ENCODE measurements around the gene PKDREJ. TPM values are rescaled to one million over a fixed set of nuclear protein-coding genes. Genes with fewer than 3 reads are reported as not detected.

The PKDREJ gene
- total RNA-seq, 1 experiment from 2014 or later, result not detected

DNA sequence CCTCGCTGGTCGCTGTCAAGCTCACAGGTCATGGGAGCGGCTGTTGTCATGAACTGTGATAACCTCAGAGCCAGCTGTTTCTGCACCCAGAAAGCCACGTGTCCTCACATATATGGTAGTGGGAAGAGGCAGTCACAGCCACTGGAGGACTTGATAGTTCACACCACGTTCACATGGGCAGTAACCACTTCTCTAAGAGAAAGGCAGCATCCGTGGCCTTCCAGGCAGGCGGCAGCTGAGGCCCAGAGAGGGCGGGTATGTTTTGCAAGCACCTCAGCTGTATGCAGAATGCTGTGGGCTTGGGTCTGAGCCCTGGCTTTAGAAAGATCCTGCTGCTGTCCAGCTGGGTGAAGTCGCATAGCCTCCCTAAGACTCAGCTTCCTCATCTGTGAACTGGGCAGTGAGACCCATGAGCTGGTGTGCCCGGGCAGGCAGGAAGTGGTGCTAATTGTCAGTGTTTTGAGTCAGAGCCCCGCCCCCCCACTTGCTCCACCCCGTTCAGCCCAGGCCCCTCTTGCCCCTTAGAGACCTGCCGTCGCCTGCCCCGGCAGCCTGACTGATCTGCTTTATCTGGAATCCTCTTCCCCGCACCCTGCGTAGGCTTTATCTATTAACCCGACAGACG, 18.0 kb upstream of the PKDREJ start:
- no TSS peak for BruUV-seq (replicated peaks)
- ChIA-PET RAD21 (ENCODE audit: low non-redundant PET in 1 of 2, low total read pairs in 2 of 2, uncharacterized antibody in 2 of 2, unreplicated experiment in 2 of 2) (no interaction called here), POLR2A (no interaction called here), CTCF (no interaction called here)
- H3K4me1 ChIP-seq (ENCODE audit: control insufficient read depth in 1 of 2, insufficient read depth in 2 of 2, low read length in 2 of 2), result no peaks in the 10 kb centered on the region
- no peaks in the 10 kb centered on the region for H3K9me2 ChIP-seq (ENCODE audit: insufficient read depth)
- no peak overlapping the region for H2AFZ ChIP-seq (ENCODE audit: low read depth, low read length, poor library complexity, severe bottlenecking)
- H3K9me3 ChIP-seq (ENCODE audit: control insufficient read depth in 1 of 2, insufficient read depth in 1 of 2, low read depth in 1 of 2, low read length in 2 of 2), result no peaks in the 10 kb centered on the region
- no peak overlapping the region for H3K9ac ChIP-seq (ENCODE audit: low read length)
- TF ChIP-seq FOSL1 (IDR thresholded peaks at IDR 0.05; ENCODE audit: low read depth) (no peak), CEBPB (IDR thresholded peaks at IDR 0.05; ENCODE audit: low read depth) (no peak), EGR1 (IDR thresholded peaks at IDR 0.05; ENCODE audit: low read depth) (no peak), SP1 (IDR thresholded peaks at IDR 0.05; ENCODE audit: low read depth) (no peak), JUND (IDR thresholded peaks at IDR 0.05) (no peak), POLR2AphosphoS5 (IDR thresholded peaks at IDR 0.05; ENCODE audit: low read depth, low read length) (no peak), EZH2phosphoT487 (IDR thresholded peaks at IDR 0.05; ENCODE audit: borderline replicate concordance) (no peak), ELF1 (IDR thresholded peaks at IDR 0.05; ENCODE audit: borderline replicate concordance, low read depth) (no peak), MAX (IDR thresholded peaks at IDR 0.05) (no peak), POLR2A (IDR thresholded peaks at IDR 0.05; ENCODE audit: borderline replicate concordance, extremely low read depth, insufficient read depth, insufficient read length) (no peak), RAD21 (IDR thresholded peaks at IDR 0.05; ENCODE audit: low read depth) (no peak), EZH2 (IDR thresholded peaks at IDR 0.05) (no peak), SIN3A (IDR thresholded peaks at IDR 0.05; ENCODE audit: low read depth) (no peak), ATF3 (IDR thresholded peaks at IDR 0.05) (no peak), SRF (IDR thresholded peaks at IDR 0.05; ENCODE audit: low read depth) (no peak), YY1 (IDR thresholded peaks at IDR 0.05; ENCODE audit: extremely low read depth, insufficient replicate concordance, low read depth, low read length) (no peak), TCF7L2 (IDR thresholded peaks at IDR 0.05; ENCODE audit: borderline replicate concordance, extremely low read depth, insufficient read depth, insufficient read length) (no peak)
- TF ChIP-seq, protein P1, sequence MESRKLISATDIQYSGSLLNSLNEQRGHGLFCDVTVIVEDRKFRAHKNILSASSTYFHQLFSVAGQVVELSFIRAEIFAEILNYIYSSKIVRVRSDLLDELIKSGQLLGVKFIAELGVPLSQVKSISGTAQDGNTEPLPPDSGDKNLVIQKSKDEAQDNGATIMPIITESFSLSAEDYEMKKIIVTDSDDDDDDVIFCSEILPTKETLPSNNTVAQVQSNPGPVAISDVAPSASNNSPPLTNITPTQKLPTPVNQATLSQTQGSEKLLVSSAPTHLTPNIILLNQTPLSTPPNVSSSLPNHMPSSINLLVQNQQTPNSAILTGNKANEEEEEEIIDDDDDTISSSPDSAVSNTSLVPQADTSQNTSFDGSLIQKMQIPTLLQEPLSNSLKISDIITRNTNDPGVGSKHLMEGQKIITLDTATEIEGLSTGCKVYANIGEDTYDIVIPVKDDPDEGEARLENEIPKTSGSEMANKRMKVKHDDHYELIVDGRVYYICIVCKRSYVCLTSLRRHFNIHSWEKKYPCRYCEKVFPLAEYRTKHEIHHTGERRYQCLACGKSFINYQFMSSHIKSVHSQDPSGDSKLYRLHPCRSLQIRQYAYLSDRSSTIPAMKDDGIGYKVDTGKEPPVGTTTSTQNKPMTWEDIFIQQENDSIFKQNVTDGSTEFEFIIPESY (IDR thresholded peaks at IDR 0.05; ENCODE audit: extremely low read depth, insufficient replicate concordance, low read length), result no peak
- TF ChIP-seq, protein P2, sequence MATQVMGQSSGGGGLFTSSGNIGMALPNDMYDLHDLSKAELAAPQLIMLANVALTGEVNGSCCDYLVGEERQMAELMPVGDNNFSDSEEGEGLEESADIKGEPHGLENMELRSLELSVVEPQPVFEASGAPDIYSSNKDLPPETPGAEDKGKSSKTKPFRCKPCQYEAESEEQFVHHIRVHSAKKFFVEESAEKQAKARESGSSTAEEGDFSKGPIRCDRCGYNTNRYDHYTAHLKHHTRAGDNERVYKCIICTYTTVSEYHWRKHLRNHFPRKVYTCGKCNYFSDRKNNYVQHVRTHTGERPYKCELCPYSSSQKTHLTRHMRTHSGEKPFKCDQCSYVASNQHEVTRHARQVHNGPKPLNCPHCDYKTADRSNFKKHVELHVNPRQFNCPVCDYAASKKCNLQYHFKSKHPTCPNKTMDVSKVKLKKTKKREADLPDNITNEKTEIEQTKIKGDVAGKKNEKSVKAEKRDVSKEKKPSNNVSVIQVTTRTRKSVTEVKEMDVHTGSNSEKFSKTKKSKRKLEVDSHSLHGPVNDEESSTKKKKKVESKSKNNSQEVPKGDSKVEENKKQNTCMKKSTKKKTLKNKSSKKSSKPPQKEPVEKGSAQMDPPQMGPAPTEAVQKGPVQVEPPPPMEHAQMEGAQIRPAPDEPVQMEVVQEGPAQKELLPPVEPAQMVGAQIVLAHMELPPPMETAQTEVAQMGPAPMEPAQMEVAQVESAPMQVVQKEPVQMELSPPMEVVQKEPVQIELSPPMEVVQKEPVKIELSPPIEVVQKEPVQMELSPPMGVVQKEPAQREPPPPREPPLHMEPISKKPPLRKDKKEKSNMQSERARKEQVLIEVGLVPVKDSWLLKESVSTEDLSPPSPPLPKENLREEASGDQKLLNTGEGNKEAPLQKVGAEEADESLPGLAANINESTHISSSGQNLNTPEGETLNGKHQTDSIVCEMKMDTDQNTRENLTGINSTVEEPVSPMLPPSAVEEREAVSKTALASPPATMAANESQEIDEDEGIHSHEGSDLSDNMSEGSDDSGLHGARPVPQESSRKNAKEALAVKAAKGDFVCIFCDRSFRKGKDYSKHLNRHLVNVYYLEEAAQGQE (IDR thresholded peaks at IDR 0.05; ENCODE audit: low read depth), result no peak
- H3K27me3 ChIP-seq (ENCODE audit: insufficient read depth, low read length), result no peaks in the 10 kb centered on the region
- no peak for DNase-seq (ENCODE audit: low read depth, low spot score)
- H3K27ac ChIP-seq (ENCODE audit: low read depth, low read length), result no peak overlapping the region
- H3K36me3 ChIP-seq (ENCODE audit: control insufficient read depth in 1 of 2, insufficient read depth in 2 of 2, low read length in 2 of 2), result peaks cover 30 to 34% of the 10 kb centered on the region in 2 experiments; a peak in 3 of 4 replicates
- intact Hi-C loops (cut with micrococcal nuclease), result no loop called here
- no peaks in the 10 kb centered on the region for H3K79me2 ChIP-seq (ENCODE audit: insufficient read depth, low read length)
- H4K20me1 ChIP-seq (ENCODE audit: insufficient read depth), result no peaks in the 10 kb centered on the region
- H3K4me2 ChIP-seq (ENCODE audit: low read length), result no peak overlapping the region
- H3K4me3 ChIP-seq (replicated peaks in 1 of 2; ENCODE audit: low read depth in 1 of 2, low read length in 2 of 2), result no peak overlapping the region
- no peak for ATAC-seq
